ENCODE results near the gene USP25.

DNA sequence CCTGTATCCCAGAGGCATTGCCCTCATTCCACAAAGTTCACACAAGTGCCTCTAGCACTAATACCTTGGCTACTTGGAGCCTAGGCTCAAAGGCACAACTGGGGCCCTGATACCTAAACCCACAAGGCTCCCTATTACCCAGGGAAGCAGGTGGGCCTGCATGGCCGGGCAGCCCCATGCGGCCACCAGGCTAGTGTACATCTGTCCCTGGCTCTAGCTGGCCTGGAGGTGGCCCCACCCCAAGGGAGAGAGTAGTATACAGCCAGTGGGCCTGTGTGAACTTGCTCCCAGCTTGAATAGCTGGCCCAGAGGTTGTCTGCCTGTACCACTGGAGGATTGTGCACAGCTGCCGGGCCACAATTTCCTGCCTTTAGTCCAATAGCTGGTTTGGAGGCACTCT, 52.2 kb downstream of the USP25 start:
- no peak for TF ChIP-seq CTCF (IDR thresholded peaks at IDR 0.05; ENCODE audit: borderline replicate concordance, extremely low read depth, low read length, poor library complexity, severe bottlenecking)
- no peak for TF ChIP-seq EZH2 (IDR thresholded peaks at IDR 0.05; ENCODE audit: borderline replicate concordance, low read depth, low read length, severe bottlenecking)

Data from DND-41 (cell line).